Measurements from ENCODE around the gene CADPS2. TPM values are rescaled to one million over a fixed set of nuclear protein-coding genes. Genes with fewer than 3 reads are reported as not detected.

Gene CADPS2
- total RNA-seq, 4 donors from 2014 or later, result 27.7 to 46.2 (median 32.6) TPM

DNA sequence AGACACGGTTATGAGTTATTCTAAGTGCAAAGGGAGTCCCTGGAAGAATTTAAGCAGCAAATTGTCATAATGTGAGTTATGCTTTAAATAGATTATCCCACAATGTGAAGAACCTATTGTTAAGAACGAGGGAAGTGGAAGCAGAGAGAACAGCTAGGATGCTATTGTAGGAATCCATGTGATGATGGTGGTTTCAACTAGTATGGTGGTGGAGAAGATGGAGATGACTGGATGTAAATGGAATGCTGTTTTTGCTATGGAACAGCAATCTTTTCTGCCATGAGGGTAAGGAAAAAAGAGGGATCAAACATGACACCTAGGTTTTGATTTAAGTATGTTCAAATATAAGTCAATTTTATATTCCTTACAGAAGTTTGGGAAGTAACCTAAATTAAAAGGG, 378.7 kb downstream of the CADPS2 start:
- TF ChIP-seq, protein P1, sequence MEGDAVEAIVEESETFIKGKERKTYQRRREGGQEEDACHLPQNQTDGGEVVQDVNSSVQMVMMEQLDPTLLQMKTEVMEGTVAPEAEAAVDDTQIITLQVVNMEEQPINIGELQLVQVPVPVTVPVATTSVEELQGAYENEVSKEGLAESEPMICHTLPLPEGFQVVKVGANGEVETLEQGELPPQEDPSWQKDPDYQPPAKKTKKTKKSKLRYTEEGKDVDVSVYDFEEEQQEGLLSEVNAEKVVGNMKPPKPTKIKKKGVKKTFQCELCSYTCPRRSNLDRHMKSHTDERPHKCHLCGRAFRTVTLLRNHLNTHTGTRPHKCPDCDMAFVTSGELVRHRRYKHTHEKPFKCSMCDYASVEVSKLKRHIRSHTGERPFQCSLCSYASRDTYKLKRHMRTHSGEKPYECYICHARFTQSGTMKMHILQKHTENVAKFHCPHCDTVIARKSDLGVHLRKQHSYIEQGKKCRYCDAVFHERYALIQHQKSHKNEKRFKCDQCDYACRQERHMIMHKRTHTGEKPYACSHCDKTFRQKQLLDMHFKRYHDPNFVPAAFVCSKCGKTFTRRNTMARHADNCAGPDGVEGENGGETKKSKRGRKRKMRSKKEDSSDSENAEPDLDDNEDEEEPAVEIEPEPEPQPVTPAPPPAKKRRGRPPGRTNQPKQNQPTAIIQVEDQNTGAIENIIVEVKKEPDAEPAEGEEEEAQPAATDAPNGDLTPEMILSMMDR (IDR thresholded peaks at IDR 0.05), result no peak
- no peak for TF ChIP-seq POLR2A (IDR thresholded peaks at IDR 0.05)
- DNase-seq, result no peak
- Histone ChIP-seq H3K27ac (no peak overlapping the region), H3K4me3 (replicated peaks in 1 of 3) (no peak overlapping the region), H3K9me3 (no peaks in the 10 kb centered on the region), H3K4me1 (no peaks in the 10 kb centered on the region), H3K27me3 (no peaks in the 10 kb centered on the region), H3K36me3 (no peaks in the 10 kb centered on the region)
- 87% methylated on average over 2 of the region's 2 CpGs for WGBS, 2 donors
- intact Hi-C loops (cut with DNase I), result no loop called here

DNA sequence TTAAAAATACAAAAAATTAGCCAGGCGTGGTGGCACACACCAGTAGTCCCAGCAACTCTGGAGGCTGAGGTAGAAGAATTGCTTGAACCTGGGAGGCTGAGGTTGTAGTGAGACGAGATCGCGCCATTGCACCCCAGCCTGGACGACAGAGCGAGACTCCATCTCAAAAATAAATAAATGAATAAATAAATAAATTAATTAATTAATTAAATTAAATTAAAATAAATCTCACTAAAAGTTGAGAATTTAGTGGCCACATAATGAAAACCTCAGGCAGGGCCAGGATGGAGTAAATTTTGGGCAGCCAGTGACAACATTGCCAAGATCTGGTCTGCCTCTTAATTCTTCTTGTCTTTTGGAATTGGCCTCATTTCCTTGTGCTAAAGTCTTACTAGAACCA, 394.3 kb downstream of the CADPS2 start:
- intact Hi-C loops (cut with DNase I), result no loop called here
- 97 to 99% methylated on average over 6 of the region's 6 CpGs for WGBS, 2 donors
- Histone ChIP-seq H3K27me3 (no peaks in the 10 kb centered on the region), H3K4me3 (replicated peaks in 1 of 3) (no peak overlapping the region), H3K27ac (no peak overlapping the region), H3K36me3 (no peaks in the 10 kb centered on the region), H3K4me1 (no peaks in the 10 kb centered on the region), H3K9me3 (no peaks in the 10 kb centered on the region)
- TF ChIP-seq POLR2A (IDR thresholded peaks at IDR 0.05), result no peak
- TF ChIP-seq, protein P1 (IDR thresholded peaks at IDR 0.05), result no peak
- DNase-seq, result no peak

DNA sequence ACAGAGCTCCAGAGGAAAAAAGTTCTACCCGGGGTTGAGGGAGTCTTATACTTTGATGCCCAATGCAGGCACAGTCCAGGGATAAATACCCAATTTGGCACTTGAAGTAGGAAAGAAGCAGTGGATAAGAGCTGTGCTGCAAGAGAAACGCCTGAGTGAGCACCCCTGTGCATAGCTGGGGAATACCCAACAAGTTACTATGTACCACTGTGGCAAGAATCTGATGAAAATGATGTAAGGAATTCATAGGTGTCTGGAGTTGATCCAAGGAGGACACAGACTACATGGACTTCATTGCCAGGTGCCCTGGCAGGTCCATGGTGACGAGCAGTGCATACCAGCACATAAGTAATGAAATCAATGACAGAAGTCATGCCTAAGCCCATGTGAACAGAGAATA, 398.0 kb downstream of the CADPS2 start:
- Histone ChIP-seq H3K27me3 (no peaks in the 10 kb centered on the region), H3K9me3 (no peaks in the 10 kb centered on the region), H3K4me1 (no peaks in the 10 kb centered on the region), H3K36me3 (no peaks in the 10 kb centered on the region), H3K4me3 (replicated peaks in 1 of 3) (no peak overlapping the region), H3K27ac (no peak overlapping the region)
- WGBS, 2 donors, result 55 to 81% methylated on average over 3 of the region's 3 CpGs
- no peak for TF ChIP-seq POLR2A (IDR thresholded peaks at IDR 0.05)
- TF ChIP-seq, protein P1 (IDR thresholded peaks at IDR 0.05), result no peak
- DNase-seq, result no peak
- intact Hi-C loops (cut with DNase I), result no loop called here

DNA sequence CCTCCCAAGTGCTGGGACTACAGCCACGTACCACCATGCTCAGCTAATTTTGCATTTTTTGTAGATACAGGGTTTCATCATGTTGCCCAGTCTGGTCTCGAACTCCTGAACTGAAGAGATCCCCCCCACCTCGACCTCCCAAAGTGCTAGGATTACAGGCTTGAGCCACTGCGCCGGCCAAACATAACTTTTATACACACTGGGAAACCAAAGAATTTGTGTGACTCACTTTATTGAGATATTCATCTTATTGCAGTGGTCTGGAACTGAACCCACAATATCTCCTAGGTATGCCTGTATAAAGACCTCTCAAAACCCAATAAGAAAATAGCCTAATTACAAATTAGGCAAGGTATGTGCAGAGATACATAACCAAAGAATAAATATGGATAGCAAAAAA, 399.1 kb downstream of the CADPS2 start:
- WGBS, 2 donors, result 91 to 97% methylated on average over 5 of the region's 5 CpGs
- no peaks in the 10 kb centered on the region for H3K27me3 ChIP-seq
- intact Hi-C loops (cut with DNase I), result no loop called here

DNA sequence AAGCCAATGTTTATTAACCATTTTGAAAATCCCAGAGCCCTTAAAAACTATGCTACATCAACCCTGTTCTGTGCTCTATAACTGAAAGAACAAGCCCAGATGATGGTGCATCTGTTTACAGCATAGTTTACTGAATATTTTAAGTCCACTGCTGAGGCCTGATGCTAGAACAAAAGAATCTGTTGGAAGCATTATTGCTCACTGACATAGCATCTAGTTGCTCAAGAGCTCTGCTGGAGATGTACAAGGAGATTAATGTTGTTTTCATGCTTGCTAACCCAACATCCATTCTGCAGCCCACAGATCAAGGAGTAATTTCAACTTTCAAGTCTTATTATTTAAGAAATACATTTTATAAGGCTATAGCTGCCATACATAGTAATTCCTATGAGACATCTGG, 400.4 kb downstream of the CADPS2 start:
- TF ChIP-seq POLR2A (IDR thresholded peaks at IDR 0.05), result no peak
- TF ChIP-seq, protein P1 (IDR thresholded peaks at IDR 0.05), result no peak
- Histone ChIP-seq H3K4me3 (replicated peaks in 1 of 3) (no peak overlapping the region), H3K27ac (no peak overlapping the region), H3K9me3 (no peaks in the 10 kb centered on the region), H3K4me1 (no peaks in the 10 kb centered on the region), H3K36me3 (no peaks in the 10 kb centered on the region), H3K27me3 (no peaks in the 10 kb centered on the region)
- DNase-seq, result no peak
- intact Hi-C loops (cut with DNase I), result no loop called here

More for the DNA sequence above, 399.1 kb downstream of the CADPS2 start:
- H3K4me3 ChIP-seq (replicated peaks in 1 of 3), result no peak overlapping the region
- TF ChIP-seq POLR2A (IDR thresholded peaks at IDR 0.05), result no peak
- TF ChIP-seq, protein P1 (IDR thresholded peaks at IDR 0.05), result no peak
- no peaks in the 10 kb centered on the region for H3K9me3 ChIP-seq
- H3K36me3 ChIP-seq, result no peaks in the 10 kb centered on the region
- H3K4me1 ChIP-seq, result no peaks in the 10 kb centered on the region
- H3K27ac ChIP-seq, result no peak overlapping the region
- no peak for DNase-seq
